ENCODE data around the gene GEMIN7. TPM values are rescaled to one million over a fixed set of nuclear protein-coding genes. Genes with fewer than 3 reads are reported as not detected.

Gene GEMIN7
- total RNA-seq, 2 experiments from 2014 or later, result 29.8 to 30.1 TPM

- intact Hi-C loops (cut with micrococcal nuclease), result no loop called here
- H3K27me3 Mint-ChIP-seq, result no peaks in the 10 kb centered on the region
- no peaks in the 10 kb centered on the region for H3K36me3 Mint-ChIP-seq
- no peaks in the 10 kb centered on the region for H3K4me1 Mint-ChIP-seq (ENCODE audit: low read depth)
- H3K9me3 Mint-ChIP-seq, result no peaks in the 10 kb centered on the region
- POLR2A ChIA-PET, result no interaction called here
- H3K27ac Mint-ChIP-seq, result no peak overlapping the region
- H3K4me3 Mint-ChIP-seq, result no peak overlapping the region
- no peak for DNase-seq
- CTCF ChIA-PET, result interaction anchor here (0.7 kb wide), 1 partner anchor 12 kb away, joined by 3 read pairs; no protein-coding TSS in a partner anchor
Observed at GRCh38 chr19:45136507-45137178, 57.6 kb downstream of the GEMIN7 start.

GRCh38 chr19:45137179-45137761 is 58.2 kb downstream of the GEMIN7 start:
- H3K27me3 Mint-ChIP-seq, result no peaks in the 10 kb centered on the region
- CTCF ChIA-PET, result no interaction called here
- intact Hi-C loops (cut with micrococcal nuclease), result no loop called here
- H3K4me3 Mint-ChIP-seq, result no peak overlapping the region
- no peaks in the 10 kb centered on the region for H3K9me3 Mint-ChIP-seq
- no peak for DNase-seq
- peaks cover under 1% of the 10 kb centered on the region for H3K36me3 Mint-ChIP-seq
- no peak overlapping the region for H3K27ac Mint-ChIP-seq
- POLR2A ChIA-PET, result no interaction called here
- H3K4me1 Mint-ChIP-seq (ENCODE audit: low read depth), result no peaks in the 10 kb centered on the region

GRCh38 chr19:45138303-45138751 is 59.3 kb downstream of the GEMIN7 start:
- Mint-ChIP-seq H3K4me3 (no peak overlapping the region), H3K27ac (no peak overlapping the region), H3K4me1 (ENCODE audit: low read depth) (no peaks in the 10 kb centered on the region), H3K27me3 (no peaks in the 10 kb centered on the region), H3K9me3 (no peaks in the 10 kb centered on the region), H3K36me3 (peaks cover 9% of the 10 kb centered on the region)
- POLR2A ChIA-PET, result no interaction called here
- intact Hi-C loops (cut with micrococcal nuclease), result no loop called here
- CTCF ChIA-PET, result no interaction called here
- no peak for DNase-seq

- H3K4me1 Mint-ChIP-seq (ENCODE audit: low read depth), result no peaks in the 10 kb centered on the region
- H3K36me3 Mint-ChIP-seq, result peaks cover 9% of the 10 kb centered on the region
- DNase-seq, result no peak
- H3K27me3 Mint-ChIP-seq, result no peaks in the 10 kb centered on the region
- no peak overlapping the region for H3K27ac Mint-ChIP-seq
- intact Hi-C loops (cut with micrococcal nuclease), result no loop called here
- H3K9me3 Mint-ChIP-seq, result no peaks in the 10 kb centered on the region
- ChIA-PET POLR2A (no interaction called here), CTCF (interaction anchor here (0.6 kb wide), 1 partner anchor 257 kb away, joined by 3 read pairs; no protein-coding TSS in a partner anchor)
- H3K4me3 Mint-ChIP-seq, result no peak overlapping the region
Observed at GRCh38 chr19:45139286-45140143, 60.5 kb downstream of the GEMIN7 start.

- peaks cover 9% of the 10 kb centered on the region for H3K36me3 Mint-ChIP-seq
- H3K27ac Mint-ChIP-seq, result no peak overlapping the region
- no peaks in the 10 kb centered on the region for H3K4me1 Mint-ChIP-seq (ENCODE audit: low read depth)
- ChIA-PET POLR2A (no interaction called here), CTCF (interaction anchor here (1.3 kb wide), 1 partner anchor 14 kb away, joined by 3 read pairs; no protein-coding TSS in a partner anchor)
- H3K9me3 Mint-ChIP-seq, result no peaks in the 10 kb centered on the region
- no peaks in the 10 kb centered on the region for H3K27me3 Mint-ChIP-seq
- DNase-seq, result no peak
- intact Hi-C loops (cut with micrococcal nuclease), result no loop called here
- no peak overlapping the region for H3K4me3 Mint-ChIP-seq
Observed at GRCh38 chr19:45140144-45140503, 61.1 kb downstream of the GEMIN7 start.

- Mint-ChIP-seq H3K9me3 (no peaks in the 10 kb centered on the region), H3K27me3 (no peaks in the 10 kb centered on the region), H3K4me1 (ENCODE audit: low read depth) (no peaks in the 10 kb centered on the region), H3K27ac (no peak overlapping the region), H3K4me3 (no peak overlapping the region), H3K36me3 (peaks cover 9% of the 10 kb centered on the region)
- no peak for DNase-seq
- CTCF ChIA-PET, result interaction anchor here (1.3 to 1.6 kb wide), 2 partner anchors 14 to 15 kb away, joined by 3 to 5 read pairs; no protein-coding TSS in a partner anchor
- intact Hi-C loops (cut with micrococcal nuclease), result no loop called here
- POLR2A ChIA-PET, result no interaction called here
Observed at GRCh38 chr19:45140533-45140932, 61.5 kb downstream of the GEMIN7 start.

Other genes with a start within 250 kb of the GEMIN7 start
- gene NECTIN2, start 233.0 kb upstream of the GEMIN7 start, total RNA-seq, result 1 to 10 TPM in 1 of 2 experiments, under 1 TPM in 1; 0.71 to 1.9 TPM
- 10 to 100 TPM; 86.4 to 87.1 TPM for gene TOMM40, start 188.0 kb upstream of the GEMIN7 start, total RNA-seq
- gene APOE, start 173.5 kb upstream of the GEMIN7 start, total RNA-seq, result under 1 TPM; 0.44 to 0.48 TPM
- 1 to 10 TPM; 1.4 to 2.2 TPM for gene APOC1, start 164.7 kb upstream of the GEMIN7 start, total RNA-seq
- gene APOC4, start 137.0 kb upstream of the GEMIN7 start, total RNA-seq, result not detected
- not detected for gene APOC2, start 133.2 kb upstream of the GEMIN7 start, total RNA-seq
- 10 to 100 TPM; 43.9 to 45.0 TPM for gene CLPTM1, start 123.9 kb upstream of the GEMIN7 start, total RNA-seq
- 10 to 100 TPM; 62.4 to 63.1 TPM for gene RELB, start 77.8 kb upstream of the GEMIN7 start, total RNA-seq
- 10 to 100 TPM; 89.6 to 98.4 TPM for gene CLASRP, start 40.2 kb upstream of the GEMIN7 start, total RNA-seq
- 1 to 10 TPM; 3.2 to 3.6 TPM for gene ZNF296, start 2.8 kb upstream of the GEMIN7 start, total RNA-seq
- gene PPP1R37, start 13.9 kb downstream of the GEMIN7 start, total RNA-seq, result 10 to 100 TPM; 12.7 to 13.1 TPM
- under 1 TPM; 0.10 to 0.22 TPM for gene NKPD1, start 81.7 kb downstream of the GEMIN7 start, total RNA-seq
- gene TRAPPC6A, start 99.0 kb downstream of the GEMIN7 start, total RNA-seq, result 10 to 100 TPM; 35.1 to 39.9 TPM
- 10 to 100 TPM; 10.4 to 11.8 TPM for gene BLOC1S3, start 99.5 kb downstream of the GEMIN7 start, total RNA-seq
- not detected for gene EXOC3L2, start 166.1 kb downstream of the GEMIN7 start, total RNA-seq
- gene MARK4, start 172.0 kb downstream of the GEMIN7 start, total RNA-seq, result 10 to 100 TPM; 20.3 to 21.6 TPM
- gene CKM, start 243.6 kb downstream of the GEMIN7 start, total RNA-seq, result not detected

Data from activated CD4-positive, alpha-beta memory T cell treated with anti-CD3 and anti-CD28 coated beads for 36 hours (primary cell).